Measurements from ENCODE around the gene GPR137.

GRCh38 chr11:64296830-64297698 is 11.4 kb downstream of the GPR137 start:
- TF ChIP-seq POU2F2 (IDR thresholded peaks at IDR 0.05; ENCODE audit: low read depth, low read length): no peak
- no peak for TF ChIP-seq TAF1 (IDR thresholded peaks at IDR 0.05; ENCODE audit: low read depth, low read length)
- no peak for TF ChIP-seq POLR2A (IDR thresholded peaks at IDR 0.05; ENCODE audit: low read depth, low read length)
